ENCODE measurements around the gene RPAP2.
"Not testable (repeated sequence)": the region's sequence is repeated elsewhere in the genome, so short reads cannot be mapped to it uniquely, and the experiment has no call there.

Gene RPAP2

DNA sequence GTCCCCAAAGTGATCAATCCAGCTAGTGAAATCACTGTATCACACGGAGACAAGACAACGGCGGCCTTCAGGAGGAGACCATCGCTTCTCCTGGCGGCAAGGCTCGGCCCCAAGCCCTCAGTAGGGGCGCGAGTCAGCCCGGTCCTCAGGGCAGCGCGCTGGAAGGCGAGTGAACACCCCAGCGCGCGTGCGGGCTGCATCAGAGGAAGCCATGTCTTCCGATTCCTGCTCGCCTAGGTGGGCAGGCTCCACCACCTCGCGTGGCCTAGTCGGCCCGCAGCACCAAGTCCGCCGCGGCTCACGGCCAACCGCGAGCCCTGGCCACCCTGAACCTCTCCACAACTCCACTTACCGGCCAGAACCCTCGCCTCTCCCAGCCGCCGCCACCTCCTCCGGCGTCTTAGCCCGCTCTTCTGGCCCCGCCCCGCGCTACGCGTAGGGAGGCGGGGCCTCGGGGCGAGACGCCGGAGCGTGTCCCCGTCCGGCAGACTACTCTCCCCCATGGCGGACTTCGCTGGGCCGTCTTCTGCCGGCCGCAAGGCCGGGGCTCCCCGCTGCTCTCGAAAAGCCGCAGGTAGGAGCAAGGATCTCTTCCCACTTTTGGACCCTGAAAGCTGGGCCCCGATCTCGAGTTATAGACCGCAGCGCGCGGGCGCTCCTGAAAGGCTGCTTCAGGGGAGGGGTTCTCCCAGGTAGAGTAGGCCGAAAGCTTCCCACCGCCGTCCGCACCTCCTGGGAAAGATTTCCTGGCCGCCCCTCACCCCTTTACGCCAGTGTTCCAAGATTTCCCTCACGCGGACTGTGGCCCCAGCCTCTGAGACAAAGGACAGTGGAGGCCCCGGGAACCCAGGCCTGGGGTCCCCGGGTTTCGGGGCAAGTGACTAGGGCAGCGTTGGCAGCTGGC, at the start of gene RPAP2, which contains the start of gene GLMN:
RPAP2 (plus strand) TSS at position 487 of the 904 bp plus-strand sequence; CDS start at position 502, 15 bp downstream.
GLMN (minus strand) TSS at position 415 of the 904 bp plus-strand sequence. CDS start 988 bp downstream, outside the sequence.
- H3K4me3 ChIP-seq (ENCODE audit: low read length in 2 of 2): peak within 1 kb of the TSS; percentile 86 to 92
- H3K27ac ChIP-seq (ENCODE audit: low read length): peak within 1 kb of the TSS; percentile 77
- H3K27me3 ChIP-seq (ENCODE audit: control insufficient read depth in 1 of 2, insufficient read depth in 2 of 2, low read length in 2 of 2): no peaks in the 10 kb centered on the region
- H3K9ac ChIP-seq (ENCODE audit: low read length in 2 of 2): peak within 1 kb of the TSS; percentile 86 to 91
- peaks cover 0 to 4% of the 10 kb centered on the region in 2 donors for H3K36me3 ChIP-seq (ENCODE audit: control insufficient read depth in 2 of 2, insufficient read depth in 2 of 2, low read length in 2 of 2)
- H3K9me3 ChIP-seq (ENCODE audit: control insufficient read depth in 2 of 2, low read length in 2 of 2): no peaks in the 10 kb centered on the region
- H3K4me1 ChIP-seq (ENCODE audit: control insufficient read depth, insufficient read depth, low read length): peaks cover 5% of the 10 kb centered on the region

DNA sequence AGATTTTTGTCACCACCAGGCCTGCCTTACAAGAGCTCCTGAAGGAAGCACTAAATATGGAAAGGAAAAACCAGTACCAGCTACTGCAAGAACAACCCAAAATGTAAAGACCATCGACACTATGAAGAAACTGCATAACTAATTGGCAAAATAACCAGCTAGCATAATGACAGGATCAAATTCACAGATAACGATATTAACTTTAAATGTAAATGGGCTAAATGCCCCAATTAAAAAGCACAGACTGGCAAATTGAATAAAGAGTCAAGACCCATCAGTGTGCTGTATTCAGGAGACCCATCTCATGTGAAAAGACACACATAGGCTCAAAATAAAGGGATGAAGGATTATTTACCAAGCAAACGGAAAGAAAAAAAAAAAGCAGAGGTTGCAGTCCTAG, 44.1 kb upstream of the RPAP2 start:
- not testable (repeated sequence) for H3K9me3 ChIP-seq (ENCODE audit: control insufficient read depth in 2 of 2, low read length in 2 of 2); H3K9ac ChIP-seq (ENCODE audit: low read length in 2 of 2); H3K27ac ChIP-seq (ENCODE audit: low read length); H3K27me3 ChIP-seq (ENCODE audit: control insufficient read depth in 1 of 2, insufficient read depth in 2 of 2, low read length in 2 of 2); H3K36me3 ChIP-seq (ENCODE audit: control insufficient read depth in 2 of 2, insufficient read depth in 2 of 2, low read length in 2 of 2); H3K4me1 ChIP-seq (ENCODE audit: control insufficient read depth, insufficient read depth, low read length); H3K4me3 ChIP-seq (ENCODE audit: low read length in 2 of 2)

DNA sequence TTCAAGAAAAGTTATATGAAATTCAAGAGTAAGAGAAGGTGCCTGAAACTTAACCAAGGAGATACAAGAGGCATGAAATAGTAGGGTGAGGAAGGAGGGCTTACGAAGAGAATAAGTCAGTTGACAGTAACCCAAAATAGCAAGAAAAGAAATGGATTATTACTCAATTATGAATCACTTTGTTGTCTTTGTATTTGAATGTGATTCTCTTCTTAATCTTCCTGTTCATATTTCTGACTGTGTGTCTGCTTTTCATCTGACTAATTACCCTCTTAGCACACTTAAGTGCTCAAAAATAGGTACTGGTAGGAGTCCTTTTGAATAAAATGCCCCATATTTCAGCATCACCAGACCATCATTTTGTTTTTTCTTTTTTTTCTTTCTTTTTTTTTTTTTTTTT, 39.5 kb upstream of the RPAP2 start:
- Histone ChIP-seq H3K4me1 (ENCODE audit: control insufficient read depth, insufficient read depth, low read length) (no peaks in the 10 kb centered on the region), H3K27me3 (ENCODE audit: control insufficient read depth in 1 of 2, insufficient read depth in 2 of 2, low read length in 2 of 2) (no peaks in the 10 kb centered on the region), H3K9ac (ENCODE audit: low read length in 2 of 2) (no peak overlapping the region), H3K27ac (ENCODE audit: low read length) (no peak overlapping the region), H3K9me3 (ENCODE audit: control insufficient read depth in 2 of 2, low read length in 2 of 2) (no peaks in the 10 kb centered on the region), H3K36me3 (ENCODE audit: control insufficient read depth in 2 of 2, insufficient read depth in 2 of 2, low read length in 2 of 2) (peaks cover 4 to 9% of the 10 kb centered on the region in 2 donors), H3K4me3 (ENCODE audit: low read length in 2 of 2) (no peak overlapping the region)

DNA sequence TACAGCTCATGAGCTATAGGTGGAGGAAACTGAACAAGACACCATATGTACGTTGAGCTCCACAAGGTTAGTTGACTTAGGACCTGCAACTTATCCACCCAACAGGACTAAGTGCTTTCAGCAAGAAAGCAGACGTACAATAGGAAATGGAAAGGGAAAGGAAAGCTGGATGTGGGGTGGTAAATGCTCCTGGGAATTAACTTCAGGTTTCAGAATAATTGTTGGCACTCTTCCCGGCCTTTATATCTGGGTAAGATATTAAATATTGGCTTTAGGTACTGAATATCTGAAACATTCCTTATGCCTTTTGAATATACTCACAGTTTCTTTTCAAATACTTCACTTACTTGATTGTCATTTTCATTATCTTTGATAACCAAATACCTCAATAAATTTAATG, 36.3 kb upstream of the RPAP2 start:
- H3K27ac ChIP-seq (ENCODE audit: low read length): no peak overlapping the region
- H3K4me3 ChIP-seq (ENCODE audit: low read length in 2 of 2): no peak overlapping the region
- no peaks in the 10 kb centered on the region for H3K9me3 ChIP-seq (ENCODE audit: control insufficient read depth in 2 of 2, low read length in 2 of 2)
- no peaks in the 10 kb centered on the region for H3K4me1 ChIP-seq (ENCODE audit: control insufficient read depth, insufficient read depth, low read length)
- H3K36me3 ChIP-seq (ENCODE audit: control insufficient read depth in 2 of 2, insufficient read depth in 2 of 2, low read length in 2 of 2): peaks cover 9 to 10% of the 10 kb centered on the region in 2 donors
- no peaks in the 10 kb centered on the region for H3K27me3 ChIP-seq (ENCODE audit: control insufficient read depth in 1 of 2, insufficient read depth in 2 of 2, low read length in 2 of 2)
- no peak overlapping the region for H3K9ac ChIP-seq (ENCODE audit: low read length in 2 of 2)

DNA sequence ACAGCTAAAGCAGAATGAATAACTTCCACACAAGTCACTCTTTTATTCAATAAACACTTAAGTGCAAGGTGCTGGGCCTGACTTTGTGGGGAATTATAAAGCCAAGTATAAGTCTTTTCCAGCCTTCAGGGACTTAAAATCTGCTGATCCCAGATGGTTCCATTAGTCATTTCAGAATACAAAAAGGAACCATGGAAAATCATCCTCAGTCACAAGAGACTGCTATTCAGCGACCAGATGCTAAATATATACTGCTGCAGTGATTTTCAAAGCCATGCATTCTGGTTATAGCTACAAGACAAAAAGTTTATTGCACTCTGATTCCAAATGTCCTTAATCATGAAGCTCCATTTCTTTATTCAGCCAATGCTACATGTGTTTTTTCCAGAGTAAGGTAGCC, 25.8 kb upstream of the RPAP2 start:
- Histone ChIP-seq H3K9ac (ENCODE audit: low read length in 2 of 2) (no peak overlapping the region), H3K4me1 (ENCODE audit: control insufficient read depth, insufficient read depth, low read length) (no peaks in the 10 kb centered on the region), H3K27ac (ENCODE audit: low read length) (no peak overlapping the region), H3K27me3 (ENCODE audit: control insufficient read depth in 1 of 2, insufficient read depth in 2 of 2, low read length in 2 of 2) (no peaks in the 10 kb centered on the region), H3K4me3 (ENCODE audit: low read length in 2 of 2) (no peak overlapping the region), H3K36me3 (ENCODE audit: control insufficient read depth in 2 of 2, insufficient read depth in 2 of 2, low read length in 2 of 2) (peaks cover 0 to 6% of the 10 kb centered on the region in 2 donors), H3K9me3 (ENCODE audit: control insufficient read depth in 2 of 2, low read length in 2 of 2) (no peaks in the 10 kb centered on the region)

DNA sequence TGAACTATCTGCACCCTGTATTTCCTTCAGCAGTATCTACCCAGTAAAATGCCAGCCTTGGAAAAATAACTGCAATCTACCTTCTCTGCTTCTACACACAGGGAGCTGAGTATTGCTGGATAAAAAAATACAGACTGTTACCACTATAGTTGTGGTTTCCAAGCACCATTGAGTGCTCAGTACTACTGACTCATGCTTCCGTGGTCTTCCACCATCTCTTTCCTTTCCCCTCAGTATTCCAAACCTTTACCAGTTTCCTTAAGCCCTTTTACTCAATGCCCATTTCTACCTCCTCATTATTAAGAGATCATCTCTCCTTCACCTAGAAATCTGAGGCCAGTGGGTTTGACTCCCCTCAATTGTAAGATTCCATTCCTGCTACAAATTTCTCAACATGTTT, 23.9 kb upstream of the RPAP2 start:
- H3K4me3 ChIP-seq (ENCODE audit: low read length in 2 of 2): no peak overlapping the region
- H3K27me3 ChIP-seq (ENCODE audit: control insufficient read depth in 1 of 2, insufficient read depth in 2 of 2, low read length in 2 of 2): no peaks in the 10 kb centered on the region
- H3K27ac ChIP-seq (ENCODE audit: low read length): no peak overlapping the region
- peaks cover 0 to 9% of the 10 kb centered on the region in 2 donors for H3K36me3 ChIP-seq (ENCODE audit: control insufficient read depth in 2 of 2, insufficient read depth in 2 of 2, low read length in 2 of 2)
- H3K9ac ChIP-seq (ENCODE audit: low read length in 2 of 2): no peak overlapping the region
- no peaks in the 10 kb centered on the region for H3K9me3 ChIP-seq (ENCODE audit: control insufficient read depth in 2 of 2, low read length in 2 of 2)
- H3K4me1 ChIP-seq (ENCODE audit: control insufficient read depth, insufficient read depth, low read length): no peaks in the 10 kb centered on the region

DNA sequence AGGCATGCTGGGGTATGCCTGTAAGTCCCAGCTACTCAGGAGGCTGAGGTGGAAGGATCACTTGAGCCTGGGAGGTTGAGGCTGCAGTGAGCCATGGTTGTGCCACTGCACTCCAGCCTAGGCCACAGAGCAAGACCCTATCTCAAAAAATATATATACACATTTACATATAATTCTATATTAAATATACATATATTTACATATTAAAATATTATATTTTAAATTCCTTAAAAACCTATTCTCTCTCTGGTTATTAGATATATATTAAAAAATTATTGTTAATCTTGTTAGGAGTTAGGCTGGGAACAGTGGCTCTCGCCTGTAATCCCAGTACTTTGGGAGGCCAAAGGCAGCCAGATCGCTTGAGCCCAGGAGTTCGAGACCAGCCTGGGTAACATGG, 22.8 kb upstream of the RPAP2 start:
- H3K36me3 ChIP-seq (ENCODE audit: control insufficient read depth in 2 of 2, insufficient read depth in 2 of 2, low read length in 2 of 2): peaks cover 0 to 10% of the 10 kb centered on the region in 2 donors
- no peak overlapping the region for H3K9ac ChIP-seq (ENCODE audit: low read length in 2 of 2)
- H3K9me3 ChIP-seq (ENCODE audit: control insufficient read depth in 2 of 2, low read length in 2 of 2): no peaks in the 10 kb centered on the region
- no peak overlapping the region for H3K27ac ChIP-seq (ENCODE audit: low read length)
- H3K4me1 ChIP-seq (ENCODE audit: control insufficient read depth, insufficient read depth, low read length): no peaks in the 10 kb centered on the region
- no peak overlapping the region for H3K4me3 ChIP-seq (ENCODE audit: low read length in 2 of 2)
- no peaks in the 10 kb centered on the region for H3K27me3 ChIP-seq (ENCODE audit: control insufficient read depth in 1 of 2, insufficient read depth in 2 of 2, low read length in 2 of 2)

DNA sequence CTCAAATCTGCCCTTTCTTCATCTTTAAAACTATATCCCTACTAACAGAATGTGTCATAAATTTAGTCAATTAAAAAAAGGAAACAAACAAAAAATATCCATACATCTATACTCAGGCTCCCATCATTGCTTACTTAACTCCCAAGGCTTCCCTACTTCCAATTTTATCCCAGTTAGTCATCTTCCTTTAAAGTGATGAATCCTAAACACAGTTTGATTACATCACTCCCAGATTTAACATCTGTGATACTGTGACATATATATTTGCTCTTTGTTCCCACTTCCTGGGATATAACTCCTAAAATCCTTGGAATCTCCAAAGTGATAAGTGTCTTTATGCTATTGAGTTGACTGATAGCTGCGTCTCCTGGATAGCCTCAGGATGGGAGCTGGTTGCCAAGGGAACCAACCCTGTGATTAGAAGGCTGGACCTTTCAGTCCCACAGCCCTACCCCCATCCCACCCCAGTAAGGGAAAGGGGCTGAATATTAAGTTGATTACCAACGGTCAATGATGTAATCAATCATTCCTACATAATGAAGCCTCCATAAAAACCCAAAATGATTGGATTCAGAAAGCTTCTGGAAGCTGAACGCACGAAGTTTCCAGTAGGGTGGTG, 21.6 kb upstream of the RPAP2 start:
- Histone ChIP-seq H3K27ac (ENCODE audit: low read length) (no peak overlapping the region), H3K4me3 (ENCODE audit: low read length in 2 of 2) (no peak overlapping the region), H3K36me3 (ENCODE audit: control insufficient read depth in 2 of 2, insufficient read depth in 2 of 2, low read length in 2 of 2) (peaks cover 0 to 10% of the 10 kb centered on the region in 2 donors), H3K4me1 (ENCODE audit: control insufficient read depth, insufficient read depth, low read length) (no peaks in the 10 kb centered on the region), H3K9ac (ENCODE audit: low read length in 2 of 2) (no peak overlapping the region), H3K27me3 (ENCODE audit: control insufficient read depth in 1 of 2, insufficient read depth in 2 of 2, low read length in 2 of 2) (no peaks in the 10 kb centered on the region), H3K9me3 (ENCODE audit: control insufficient read depth in 2 of 2, low read length in 2 of 2) (no peaks in the 10 kb centered on the region)

DNA sequence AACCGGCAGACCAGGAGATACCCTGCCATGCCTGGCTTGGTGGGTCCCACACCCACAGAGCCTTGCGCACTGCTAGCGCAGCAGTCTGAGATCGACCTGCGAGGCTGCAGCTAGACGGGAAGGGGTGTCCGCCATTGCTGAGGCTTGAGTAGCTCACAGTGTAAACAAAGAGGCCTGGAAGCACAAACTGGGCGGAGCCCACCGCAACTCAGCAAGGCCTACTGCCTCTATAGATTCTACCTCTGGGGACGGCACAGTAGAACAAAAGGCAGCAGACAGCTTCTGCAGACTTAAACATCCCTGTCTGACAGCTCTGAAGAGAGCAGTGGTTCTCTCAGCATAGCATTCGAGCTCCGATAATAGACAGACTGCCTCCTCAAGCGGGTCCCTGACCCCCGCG, 19.1 kb upstream of the RPAP2 start:
- H3K9ac ChIP-seq (ENCODE audit: low read length in 2 of 2); H3K4me1 ChIP-seq (ENCODE audit: control insufficient read depth, insufficient read depth, low read length); H3K27me3 ChIP-seq (ENCODE audit: control insufficient read depth in 1 of 2, insufficient read depth in 2 of 2, low read length in 2 of 2); H3K36me3 ChIP-seq (ENCODE audit: control insufficient read depth in 2 of 2, insufficient read depth in 2 of 2, low read length in 2 of 2); H3K27ac ChIP-seq (ENCODE audit: low read length); H3K4me3 ChIP-seq (ENCODE audit: low read length in 2 of 2); H3K9me3 ChIP-seq (ENCODE audit: control insufficient read depth in 2 of 2, low read length in 2 of 2): not testable (repeated sequence)

DNA sequence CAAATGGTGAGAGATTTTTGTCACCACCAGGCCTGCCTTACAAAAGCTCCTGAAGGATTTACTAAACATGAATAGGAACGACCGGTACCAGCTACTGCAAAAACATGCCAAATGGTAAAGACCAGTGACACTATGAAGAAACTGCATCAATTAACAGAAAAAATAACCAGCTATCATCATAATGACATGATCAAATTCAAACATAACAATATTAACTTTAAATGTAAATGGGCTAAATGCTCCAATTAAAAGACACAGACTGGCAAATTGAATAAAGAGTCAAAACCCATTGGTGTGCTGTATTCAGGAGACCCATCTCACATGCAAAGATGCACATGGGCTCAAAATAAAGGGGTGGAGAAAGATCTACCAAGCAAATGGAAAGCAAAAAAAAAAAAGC, 17.4 kb upstream of the RPAP2 start:
- not testable (repeated sequence) for H3K4me3 ChIP-seq (ENCODE audit: low read length in 2 of 2); H3K9ac ChIP-seq (ENCODE audit: low read length in 2 of 2); H3K27ac ChIP-seq (ENCODE audit: low read length); H3K36me3 ChIP-seq (ENCODE audit: control insufficient read depth in 2 of 2, insufficient read depth in 2 of 2, low read length in 2 of 2); H3K27me3 ChIP-seq (ENCODE audit: control insufficient read depth in 1 of 2, insufficient read depth in 2 of 2, low read length in 2 of 2); H3K9me3 ChIP-seq (ENCODE audit: control insufficient read depth in 2 of 2, low read length in 2 of 2); H3K4me1 ChIP-seq (ENCODE audit: control insufficient read depth, insufficient read depth, low read length)
